Hepatocyte (in vitro differentiated cells): ENCODE results near the gene EXOSC2.

Experiments
- EZH2 ChIP-seq: fragments of 200-600 bp; sonication (generic); IDR thresholded peaks from 2 replicates; pipeline ENCODE4 v1.6.1; 2016; ENCODE audit warnings: antibody characterized with exemption, mild to moderate bottlenecking, borderline replicate concordance
- EZH2phosphoT487 ChIP-seq: fragments of 200-600 bp; sonication (generic); IDR thresholded peaks from one replicate; pipeline ENCODE4 v1.6.1; 2018; ENCODE audit warnings: antibody characterized with exemption, mild to moderate bottlenecking, low read depth, moderate library complexity; ENCODE audit not compliant: unreplicated experiment, severe bottlenecking
- TF ChIP-seq, protein P1 (sequence below): fragments of 200-600 bp; sonication (generic); IDR thresholded peaks from 2 replicates; pipeline ENCODE4 v1.5.1; 2016; ENCODE audit warnings: antibody characterized with exemption, mild to moderate bottlenecking; ENCODE audit not compliant: poor library complexity

DNA sequence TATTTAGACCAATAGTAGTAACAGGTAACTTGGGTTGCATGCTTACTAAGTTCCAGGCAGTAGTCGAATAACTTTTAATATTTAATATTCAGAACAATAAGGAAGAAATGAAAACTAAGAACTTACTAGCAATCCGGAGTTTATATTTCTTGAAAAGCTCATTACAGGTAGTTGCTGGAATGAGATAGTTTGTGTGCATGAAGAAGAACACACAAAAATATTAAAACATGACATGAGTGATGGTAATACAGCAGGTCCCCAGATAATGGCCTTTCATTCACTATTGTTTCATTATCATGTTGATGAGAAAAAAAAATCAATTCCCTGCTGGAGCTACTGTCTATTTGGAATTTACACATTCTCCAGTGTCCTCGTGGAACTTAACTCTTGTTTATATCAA lies 44.7 kb downstream of the EXOSC2 start:
- TF ChIP-seq, protein P1, sequence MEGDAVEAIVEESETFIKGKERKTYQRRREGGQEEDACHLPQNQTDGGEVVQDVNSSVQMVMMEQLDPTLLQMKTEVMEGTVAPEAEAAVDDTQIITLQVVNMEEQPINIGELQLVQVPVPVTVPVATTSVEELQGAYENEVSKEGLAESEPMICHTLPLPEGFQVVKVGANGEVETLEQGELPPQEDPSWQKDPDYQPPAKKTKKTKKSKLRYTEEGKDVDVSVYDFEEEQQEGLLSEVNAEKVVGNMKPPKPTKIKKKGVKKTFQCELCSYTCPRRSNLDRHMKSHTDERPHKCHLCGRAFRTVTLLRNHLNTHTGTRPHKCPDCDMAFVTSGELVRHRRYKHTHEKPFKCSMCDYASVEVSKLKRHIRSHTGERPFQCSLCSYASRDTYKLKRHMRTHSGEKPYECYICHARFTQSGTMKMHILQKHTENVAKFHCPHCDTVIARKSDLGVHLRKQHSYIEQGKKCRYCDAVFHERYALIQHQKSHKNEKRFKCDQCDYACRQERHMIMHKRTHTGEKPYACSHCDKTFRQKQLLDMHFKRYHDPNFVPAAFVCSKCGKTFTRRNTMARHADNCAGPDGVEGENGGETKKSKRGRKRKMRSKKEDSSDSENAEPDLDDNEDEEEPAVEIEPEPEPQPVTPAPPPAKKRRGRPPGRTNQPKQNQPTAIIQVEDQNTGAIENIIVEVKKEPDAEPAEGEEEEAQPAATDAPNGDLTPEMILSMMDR = no peak
- TF ChIP-seq EZH2phosphoT487 (no peak), EZH2 (no peak)
